Osteocyte (in vitro differentiated cells): ENCODE data around the gene SNRK. TPM values are rescaled to one million over a fixed set of nuclear protein-coding genes. Genes with fewer than 3 reads are reported as not detected.

ENCODE experiments used
- DNase-seq: peaks from one replicate; pipeline ENCODE4 v3.0.0; 2021; ENCODE audit warnings: mixed read lengths; ENCODE audit not compliant: unreplicated experiment; ENCODE audit errors: extremely low spot score
- H3K27ac Mint-ChIP-seq: one replicate; pipeline ENCODE4 v1.8.0; 2021; ENCODE audit warnings: mild to moderate bottlenecking, mixed read lengths; ENCODE audit not compliant: unreplicated experiment
- H3K27me3 Mint-ChIP-seq: one replicate; pipeline ENCODE4 v1.8.0; 2021; ENCODE audit warnings: mixed read lengths; ENCODE audit not compliant: unreplicated experiment
- H3K36me3 Mint-ChIP-seq: one replicate; pipeline ENCODE4 v1.8.0; 2021; ENCODE audit warnings: mixed read lengths; ENCODE audit not compliant: unreplicated experiment
- H3K4me1 Mint-ChIP-seq: one replicate; pipeline ENCODE4 v1.8.0; 2021; ENCODE audit warnings: mixed read lengths; ENCODE audit not compliant: unreplicated experiment
- H3K4me3 Mint-ChIP-seq: one replicate; pipeline ENCODE4 v1.8.0; 2021; ENCODE audit warnings: mild to moderate bottlenecking, moderate library complexity, mixed read lengths; ENCODE audit not compliant: unreplicated experiment
- H3K9me3 Mint-ChIP-seq: one replicate; pipeline ENCODE4 v1.8.0; 2021; ENCODE audit warnings: mixed read lengths; ENCODE audit not compliant: unreplicated experiment
- total RNA-seq: library from RNA; stranded (reverse); gene quantifications from 2 replicates; pipeline ENCODE4 v1.2.1, GENCODE V29; 2021
- TF ChIP-seq, protein P1 (sequence below): fragments of 200-600 bp; sonication (generic); IDR thresholded peaks from 2 replicates; pipeline ENCODE4 v1.5.0; 2021; ENCODE audit warnings: antibody characterized with exemption, mild to moderate bottlenecking, moderate library complexity

SNRK gene
- total RNA-seq, 1 donor from 2014 or later: 25.9 TPM

DNA sequence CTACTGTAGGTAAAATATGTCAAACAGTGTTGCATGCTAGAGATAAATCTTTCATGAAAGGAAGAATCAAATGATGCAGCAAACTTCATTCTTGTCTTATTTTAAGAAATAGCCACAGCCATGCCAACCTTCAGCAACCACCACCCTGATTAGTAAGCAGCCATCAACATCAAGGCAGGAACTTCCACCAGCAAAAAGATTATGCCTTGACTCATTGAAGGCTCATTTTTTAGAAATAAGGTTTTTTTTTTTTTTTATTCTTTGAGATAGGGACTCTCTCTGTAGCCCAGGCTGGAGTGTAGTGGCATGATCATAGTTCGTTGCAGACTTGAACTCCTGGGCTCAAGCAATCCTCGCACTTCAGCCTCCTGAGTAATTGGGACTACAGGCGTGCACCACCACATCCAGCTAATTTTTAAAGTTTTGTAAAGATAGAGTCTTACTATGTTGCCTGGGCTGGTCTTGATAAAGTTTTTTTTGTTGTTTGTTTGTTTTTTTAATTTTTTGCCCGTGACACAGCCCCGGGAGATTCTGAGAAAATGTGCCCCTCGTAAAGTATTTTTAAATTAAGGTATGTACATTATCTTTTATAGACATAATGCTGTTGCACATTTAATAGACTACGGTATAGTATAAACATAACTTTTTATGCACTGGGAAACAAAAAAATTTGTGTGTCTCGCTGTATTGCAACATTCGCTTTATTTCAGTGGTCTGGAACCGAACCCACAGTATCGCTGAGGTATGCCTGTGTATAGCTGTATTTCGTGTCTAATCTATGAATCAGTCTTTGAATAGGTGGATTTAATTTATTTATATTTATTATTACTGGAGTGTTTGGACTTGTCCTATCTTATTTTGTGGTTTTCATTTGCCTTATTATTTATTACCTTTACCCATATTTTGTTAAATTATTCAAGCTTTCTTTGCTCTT is 23.3 kb downstream of the SNRK start:
- no peak for DNase-seq
- peaks cover 5% of the 10 kb centered on the region for H3K9me3 Mint-ChIP-seq
- no peak overlapping the region for H3K27ac Mint-ChIP-seq
- no peak overlapping the region for H3K4me3 Mint-ChIP-seq
- H3K36me3 Mint-ChIP-seq: peaks cover 36% of the 10 kb centered on the region
- no peaks in the 10 kb centered on the region for H3K27me3 Mint-ChIP-seq
- TF ChIP-seq, protein P1, sequence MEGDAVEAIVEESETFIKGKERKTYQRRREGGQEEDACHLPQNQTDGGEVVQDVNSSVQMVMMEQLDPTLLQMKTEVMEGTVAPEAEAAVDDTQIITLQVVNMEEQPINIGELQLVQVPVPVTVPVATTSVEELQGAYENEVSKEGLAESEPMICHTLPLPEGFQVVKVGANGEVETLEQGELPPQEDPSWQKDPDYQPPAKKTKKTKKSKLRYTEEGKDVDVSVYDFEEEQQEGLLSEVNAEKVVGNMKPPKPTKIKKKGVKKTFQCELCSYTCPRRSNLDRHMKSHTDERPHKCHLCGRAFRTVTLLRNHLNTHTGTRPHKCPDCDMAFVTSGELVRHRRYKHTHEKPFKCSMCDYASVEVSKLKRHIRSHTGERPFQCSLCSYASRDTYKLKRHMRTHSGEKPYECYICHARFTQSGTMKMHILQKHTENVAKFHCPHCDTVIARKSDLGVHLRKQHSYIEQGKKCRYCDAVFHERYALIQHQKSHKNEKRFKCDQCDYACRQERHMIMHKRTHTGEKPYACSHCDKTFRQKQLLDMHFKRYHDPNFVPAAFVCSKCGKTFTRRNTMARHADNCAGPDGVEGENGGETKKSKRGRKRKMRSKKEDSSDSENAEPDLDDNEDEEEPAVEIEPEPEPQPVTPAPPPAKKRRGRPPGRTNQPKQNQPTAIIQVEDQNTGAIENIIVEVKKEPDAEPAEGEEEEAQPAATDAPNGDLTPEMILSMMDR: no peak
- no peaks in the 10 kb centered on the region for H3K4me1 Mint-ChIP-seq

DNA sequence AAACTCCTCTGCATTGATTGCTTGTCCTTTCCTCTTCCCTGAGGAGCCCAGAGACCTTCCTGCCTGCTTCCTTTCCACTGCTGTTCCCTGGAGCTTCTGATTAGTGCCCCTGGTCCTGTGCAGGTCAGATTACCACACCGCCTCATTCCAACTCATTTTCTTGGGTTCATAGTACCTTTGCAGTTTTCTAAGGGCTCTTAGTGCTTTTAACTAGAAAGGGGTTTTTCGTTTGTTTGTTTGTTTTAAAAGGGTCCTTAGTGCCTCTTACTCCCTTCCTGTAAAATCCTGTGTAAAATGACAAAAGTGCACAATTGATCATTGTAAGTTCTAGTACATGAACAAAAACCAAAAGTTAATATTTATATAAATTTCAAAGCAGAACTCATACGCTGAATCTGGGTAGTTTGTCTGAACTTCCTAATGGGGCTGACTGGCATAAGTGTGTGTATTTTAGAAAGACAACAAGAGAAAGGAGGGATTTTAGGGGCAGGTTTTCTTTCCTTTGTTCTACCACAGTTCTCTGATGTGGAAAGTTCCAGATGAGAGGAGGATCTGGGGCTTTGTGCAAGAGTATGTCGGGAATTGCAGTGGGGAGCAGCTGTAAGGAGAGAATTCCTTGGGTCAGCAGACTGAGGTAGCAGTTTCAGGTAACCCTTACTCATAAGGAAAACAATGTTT is 30.6 kb downstream of the SNRK start:
- peaks cover 16% of the 10 kb centered on the region for H3K36me3 Mint-ChIP-seq
- H3K4me3 Mint-ChIP-seq: no peak overlapping the region
- peaks cover 5% of the 10 kb centered on the region for H3K9me3 Mint-ChIP-seq
- H3K27me3 Mint-ChIP-seq: no peaks in the 10 kb centered on the region
- H3K27ac Mint-ChIP-seq: peak overlapping the region; percentile 87
- H3K4me1 Mint-ChIP-seq: peaks cover 34% of the 10 kb centered on the region
- TF ChIP-seq, protein P1: no peak
- no peak for DNase-seq

DNA sequence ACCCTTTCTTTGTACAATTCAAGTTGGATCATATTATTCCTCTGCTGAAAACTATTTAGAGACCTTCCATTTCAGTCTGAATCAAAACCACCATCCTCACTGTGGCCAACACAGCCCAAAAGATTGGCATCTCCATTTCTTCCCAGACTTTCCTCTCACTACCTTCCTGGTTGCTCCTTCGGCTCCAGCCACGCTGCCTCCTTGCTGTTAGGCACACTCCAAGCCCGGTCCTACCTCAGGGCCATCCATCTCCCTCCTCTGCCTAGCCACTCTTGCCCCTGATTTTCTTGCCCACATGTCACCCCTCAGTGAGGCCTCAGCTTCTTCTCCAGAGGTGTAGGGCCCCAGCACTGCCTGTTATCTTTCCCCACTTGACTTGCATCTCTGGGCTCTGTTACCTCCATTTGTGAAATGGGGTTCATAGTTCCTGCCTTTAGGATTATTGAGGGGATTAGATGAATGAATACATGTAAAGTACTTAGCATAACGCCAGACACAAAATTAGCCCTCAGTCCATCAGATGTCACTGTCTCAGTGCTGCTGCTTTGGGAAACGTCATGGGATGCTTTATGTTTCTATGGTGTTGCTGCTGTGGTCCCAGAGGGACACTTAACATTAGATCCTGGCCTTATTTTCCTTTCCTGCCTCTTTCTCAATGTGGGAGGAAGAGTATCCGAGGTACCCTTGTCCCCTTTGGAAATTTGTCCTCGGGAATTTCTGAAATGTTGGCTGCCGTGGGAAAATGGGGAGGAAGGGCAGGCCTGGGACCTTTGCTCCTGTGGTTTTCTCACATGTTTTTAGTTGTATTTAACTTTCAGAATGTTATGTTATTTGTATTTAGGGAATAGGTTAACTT is 31.3 kb downstream of the SNRK start:
- peaks cover 19% of the 10 kb centered on the region for H3K36me3 Mint-ChIP-seq
- no peak for DNase-seq
- H3K27ac Mint-ChIP-seq: peak overlapping the region; percentile 87
- no peaks in the 10 kb centered on the region for H3K27me3 Mint-ChIP-seq
- TF ChIP-seq, protein P1: no peak
- no peak overlapping the region for H3K4me3 Mint-ChIP-seq
- peaks cover 34% of the 10 kb centered on the region for H3K4me1 Mint-ChIP-seq
- H3K9me3 Mint-ChIP-seq: peaks cover 2% of the 10 kb centered on the region

DNA sequence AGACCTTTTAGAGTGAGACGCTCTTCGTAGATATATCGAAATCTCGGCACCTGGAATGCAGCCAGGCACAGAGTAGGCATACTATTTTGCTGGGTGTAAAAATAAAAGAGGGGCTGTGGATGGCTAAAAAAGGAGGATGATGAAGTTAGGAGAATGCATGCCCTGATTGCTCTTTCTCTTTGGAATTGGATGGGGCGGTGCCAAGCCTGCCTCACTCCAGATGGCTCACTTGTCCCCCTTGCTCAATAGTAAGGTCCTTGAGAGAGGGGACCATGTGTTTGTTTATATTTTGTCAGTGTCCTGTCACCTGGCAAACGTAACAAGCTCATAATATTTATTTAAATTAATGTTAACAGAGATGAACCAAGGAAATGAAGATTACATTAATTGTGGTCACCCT is 33.0 kb downstream of the SNRK start:
- Mint-ChIP-seq H3K4me3 (no peak overlapping the region), H3K9me3 (no peaks in the 10 kb centered on the region), H3K27me3 (no peaks in the 10 kb centered on the region), H3K36me3 (peaks cover 15% of the 10 kb centered on the region), H3K4me1 (peaks cover 34% of the 10 kb centered on the region), H3K27ac (no peak overlapping the region)
- no peak for DNase-seq
- TF ChIP-seq, protein P1: no peak
